NCI-H526 (cell line): ENCODE data around the gene BCKDHA.
"Not testable (repeated sequence)": the region's sequence is repeated elsewhere in the genome, so short reads cannot be mapped to it uniquely, and the experiment has no call there.

ENCODE experiments used
- DNase-seq, 2 experiments: peaks; one replicate each; lab custom pipeline; 2025; lab: John Stamatoyannopoulos, UW

BCKDHA gene

GRCh38 chr19:41447732-41448332 lies 50.2 kb downstream of the BCKDHA start:
- peak; percentile 79 to 90 for DNase-seq

GRCh38 chr19:41449079-41449864 lies 51.7 kb downstream of the BCKDHA start:
- DNase-seq: peak; percentile 37 to 78

- no peak for DNase-seq
Measured at GRCh38 chr19:41449865-41450178, 52.2 kb downstream of the BCKDHA start.

GRCh38 chr19:41452584-41453275 lies 55.1 kb downstream of the BCKDHA start:
- DNase-seq: no peak

- no peak for DNase-seq
Measured at GRCh38 chr19:41455936-41456335, 58.3 kb downstream of the BCKDHA start.

GRCh38 chr19:41456342-41456918 lies 58.8 kb downstream of the BCKDHA start:
- DNase-seq: no peak

GRCh38 chr19:41457241-41457640 lies 59.6 kb downstream of the BCKDHA start:
- no peak for DNase-seq

GRCh38 chr19:41462497-41462896 lies 64.9 kb downstream of the BCKDHA start:
- DNase-seq: no peak

- DNase-seq: not testable (repeated sequence)
Measured at GRCh38 chr19:41463257-41464256, 65.9 kb downstream of the BCKDHA start.
